ENCODE results near the gene ARID3A. TPM values are rescaled to one million over a fixed set of nuclear protein-coding genes. Genes with fewer than 3 reads are reported as not detected.

ARID3A gene
- total and polyA plus RNA-seq, 2 experiments from 2014 or later, result 2.8 to 8.5 TPM

- DNase-seq, result no peak
- no peaks in the 10 kb centered on the region for H3K9me3 ChIP-seq (ENCODE audit: low read depth)
- H2AFZ ChIP-seq, result no peak overlapping the region
- no peak overlapping the region for H3K4me3 ChIP-seq
- H3F3A ChIP-seq (ENCODE audit: insufficient read depth), result no peaks in the 10 kb centered on the region
- H3K4me1 ChIP-seq (ENCODE audit: insufficient read depth), result peaks cover 3% of the 10 kb centered on the region; the same call in 1 of the 2 replicates
- no peaks in the 10 kb centered on the region for H4K20me1 ChIP-seq (ENCODE audit: insufficient read depth)
- 93 to 97% methylated on average over 17 of the region's 17 CpGs for WGBS, 2 experiments (ENCODE audit: low coverage in 1 of 2, low lambda C conversion rate in 2 of 2, missing lambda C conversion rate in 2 of 2)
- no peak for TF ChIP-seq EZH2phosphoT487 (IDR thresholded peaks at IDR 0.05; ENCODE audit: insufficient read depth, low read depth)
- TF ChIP-seq EZH2 (IDR thresholded peaks at IDR 0.05; ENCODE audit: insufficient read depth, poor library complexity, severe bottlenecking), result no peak
- no peaks in the 10 kb centered on the region for H3K9me2 ChIP-seq (ENCODE audit: insufficient read depth)
- no peak overlapping the region for H3K9ac ChIP-seq
- in situ Hi-C loops (cut with MboI), result no loop called here
- no peak overlapping the region for H3K27ac ChIP-seq
- no peaks in the 10 kb centered on the region for H3K27me3 ChIP-seq (replicated peaks; ENCODE audit: insufficient read depth)
- peaks cover 14% of the 10 kb centered on the region; the same call in 1 of the 2 replicates for H3K79me2 ChIP-seq (ENCODE audit: insufficient read depth)
- no peak overlapping the region for H3K4me2 ChIP-seq (ENCODE audit: unreplicated experiment)
- H3K36me3 ChIP-seq (ENCODE audit: low read depth), result peaks cover 51% of the 10 kb centered on the region
Observed at GRCh38 chr19:966485-967088, 40.8 kb downstream of the ARID3A start.

- no peaks in the 10 kb centered on the region for H3K4me1 ChIP-seq (ENCODE audit: insufficient read depth)
- no peaks in the 10 kb centered on the region for H3K9me3 ChIP-seq (ENCODE audit: low read depth)
- no peak overlapping the region for H2AFZ ChIP-seq
- 95 to 96% methylated on average over 14 of the region's 14 CpGs for WGBS, 2 experiments (ENCODE audit: low coverage in 1 of 2, low lambda C conversion rate in 2 of 2, missing lambda C conversion rate in 2 of 2)
- H3K4me3 ChIP-seq, result no peak overlapping the region
- no peak overlapping the region for H3K27ac ChIP-seq
- in situ Hi-C loops (cut with MboI), result no loop called here
- peak; percentile 26 for DNase-seq
- no peaks in the 10 kb centered on the region for H3K27me3 ChIP-seq (replicated peaks; ENCODE audit: insufficient read depth)
- peaks cover 47% of the 10 kb centered on the region for H3K36me3 ChIP-seq (ENCODE audit: low read depth)
- TF ChIP-seq EZH2 (IDR thresholded peaks at IDR 0.05; ENCODE audit: insufficient read depth, poor library complexity, severe bottlenecking) (no peak), EZH2phosphoT487 (IDR thresholded peaks at IDR 0.05; ENCODE audit: insufficient read depth, low read depth) (no peak)
- H3K4me2 ChIP-seq (ENCODE audit: unreplicated experiment), result no peak overlapping the region
- H3K9ac ChIP-seq, result no peak overlapping the region
- H4K20me1 ChIP-seq (ENCODE audit: insufficient read depth), result no peaks in the 10 kb centered on the region
- H3F3A ChIP-seq (ENCODE audit: insufficient read depth), result no peaks in the 10 kb centered on the region
- H3K9me2 ChIP-seq (ENCODE audit: insufficient read depth), result no peaks in the 10 kb centered on the region
- H3K79me2 ChIP-seq (ENCODE audit: insufficient read depth), result no peaks in the 10 kb centered on the region
Observed at GRCh38 chr19:970695-971094, 44.9 kb downstream of the ARID3A start.

- Histone ChIP-seq H3K4me1 (ENCODE audit: insufficient read depth) (no peaks in the 10 kb centered on the region), H3K9ac (no peak overlapping the region), H3K36me3 (ENCODE audit: low read depth) (peaks cover 44% of the 10 kb centered on the region), H2AFZ (no peak overlapping the region), H4K20me1 (ENCODE audit: insufficient read depth) (no peaks in the 10 kb centered on the region), H3K4me2 (ENCODE audit: unreplicated experiment) (no peak overlapping the region), H3K4me3 (no peak overlapping the region), H3K9me2 (ENCODE audit: insufficient read depth) (no peaks in the 10 kb centered on the region), H3K79me2 (ENCODE audit: insufficient read depth) (no peaks in the 10 kb centered on the region), H3K27me3 (replicated peaks; ENCODE audit: insufficient read depth) (no peaks in the 10 kb centered on the region), H3K9me3 (ENCODE audit: low read depth) (no peaks in the 10 kb centered on the region), H3K27ac (no peak overlapping the region), H3F3A (ENCODE audit: insufficient read depth) (no peaks in the 10 kb centered on the region)
- TF ChIP-seq EZH2phosphoT487 (IDR thresholded peaks at IDR 0.05; ENCODE audit: insufficient read depth, low read depth), result no peak
- TF ChIP-seq EZH2 (IDR thresholded peaks at IDR 0.05; ENCODE audit: insufficient read depth, poor library complexity, severe bottlenecking), result no peak
- no peak for DNase-seq
- 95 to 98% methylated on average over 9 to 24 of the region's 24 CpGs for WGBS, 2 experiments (ENCODE audit: low coverage in 1 of 2, low lambda C conversion rate in 2 of 2, missing lambda C conversion rate in 2 of 2)
- in situ Hi-C loops (cut with MboI), result no loop called here
Observed at GRCh38 chr19:971795-972194, 46.0 kb downstream of the ARID3A start.

- TF ChIP-seq EZH2 (IDR thresholded peaks at IDR 0.05; ENCODE audit: insufficient read depth, poor library complexity, severe bottlenecking) (no peak), EZH2phosphoT487 (IDR thresholded peaks at IDR 0.05; ENCODE audit: insufficient read depth, low read depth) (no peak)
- WGBS, 2 experiments (ENCODE audit: low coverage in 1 of 2, low lambda C conversion rate in 2 of 2, missing lambda C conversion rate in 2 of 2), result 94 to 96% methylated on average over 6 of the region's 6 CpGs
Observed at GRCh38 chr19:972281-972680, 46.4 kb downstream of the ARID3A start.

More at GRCh38 chr19:972281-972680, 46.4 kb downstream of the ARID3A start:
- no peak overlapping the region for H3K27ac ChIP-seq
- DNase-seq, result no peak
- no peaks in the 10 kb centered on the region for H4K20me1 ChIP-seq (ENCODE audit: insufficient read depth)
- no peak overlapping the region for H3K4me3 ChIP-seq
- no peak overlapping the region for H3K9ac ChIP-seq
- H3K27me3 ChIP-seq (replicated peaks; ENCODE audit: insufficient read depth), result no peaks in the 10 kb centered on the region
- peaks cover 39% of the 10 kb centered on the region for H3K36me3 ChIP-seq (ENCODE audit: low read depth)
- no peaks in the 10 kb centered on the region for H3K4me1 ChIP-seq (ENCODE audit: insufficient read depth)
- no peaks in the 10 kb centered on the region for H3K9me2 ChIP-seq (ENCODE audit: insufficient read depth)
- H3K9me3 ChIP-seq (ENCODE audit: low read depth), result no peaks in the 10 kb centered on the region
- in situ Hi-C loops (cut with MboI), result no loop called here
- no peaks in the 10 kb centered on the region for H3K79me2 ChIP-seq (ENCODE audit: insufficient read depth)
- H2AFZ ChIP-seq, result no peak overlapping the region
- no peak overlapping the region for H3K4me2 ChIP-seq (ENCODE audit: unreplicated experiment)
- H3F3A ChIP-seq (ENCODE audit: insufficient read depth), result no peaks in the 10 kb centered on the region
